Smooth muscle cell (in vitro differentiated cells): ENCODE measurements around the gene C19orf38. TPM values are rescaled to one million over a fixed set of nuclear protein-coding genes. Genes with fewer than 3 reads are reported as not detected.

ENCODE experiments used
- DNase-seq: peaks from one replicate; lab custom pipeline; 2025; ENCODE audit not compliant: unreplicated experiment; lab: John Stamatoyannopoulos, UW
- H2AFZ ChIP-seq: fragments of 200-600 bp; sonication (generic); 2 replicates; pipeline ENCODE4 v1.6.0; 2016; ENCODE audit warnings: antibody characterized with exemption, low read depth, mild to moderate bottlenecking
- H3F3A ChIP-seq: fragments of 200-600 bp; sonication (generic); 2 replicates; pipeline ENCODE4 v1.6.0; 2017; ENCODE audit warnings: antibody characterized with exemption, low read depth
- H3K27ac ChIP-seq: fragments of 200-600 bp; sonication (generic); 2 replicates; pipeline ENCODE4 v1.5.1; 2016; ENCODE audit warnings: low read depth, mild to moderate bottlenecking
- H3K27me3 ChIP-seq: fragments of 200-600 bp; sonication (generic); 2 replicates; pipeline ENCODE4 v1.6.1; 2016; ENCODE audit warnings: low read depth, mild to moderate bottlenecking
- H3K36me3 ChIP-seq: fragments of 200-600 bp; sonication (generic); 2 replicates; pipeline ENCODE4 v1.5.1; 2016; ENCODE audit warnings: low read depth
- H3K4me1 ChIP-seq: fragments of 200-600 bp; sonication (generic); 2 replicates; pipeline ENCODE4 v1.5.1; 2016; ENCODE audit warnings: low read depth
- H3K4me2 ChIP-seq: fragments of 200-600 bp; sonication (generic); 2 replicates; pipeline ENCODE4 v1.6.0; 2016; ENCODE audit warnings: mild to moderate bottlenecking
- H3K4me3 ChIP-seq: fragments of 200-600 bp; sonication (generic); 2 replicates; pipeline ENCODE4 v1.5.1; 2016; ENCODE audit warnings: mild to moderate bottlenecking
- H3K79me2 ChIP-seq: fragments of 200-600 bp; sonication (generic); 2 replicates; pipeline ENCODE4 v1.6.0; 2016; ENCODE audit warnings: low read depth, mild to moderate bottlenecking
- H3K9ac ChIP-seq: fragments of 200-600 bp; sonication (generic); 2 replicates; pipeline ENCODE4 v1.6.0; 2016; ENCODE audit warnings: low read depth
- H3K9me3 ChIP-seq: fragments of 200-600 bp; sonication (generic); replicated peaks from 2 replicates; pipeline ENCODE4 v1.5.1; 2016; ENCODE audit warnings: low read depth
- H4K20me1 ChIP-seq: fragments of 200-600 bp; sonication (generic); 2 replicates; pipeline ENCODE4 v1.6.0; 2016; ENCODE audit warnings: low read depth
- WGBS: methylation state at CpG from one replicate; pipeline ENCODE4 v1.1.7; 2016; ENCODE audit warnings: low lambda C conversion rate; 5-methylcytosine and 5-hydroxymethylcytosine counted together
- polyA plus RNA-seq: library from polyadenylated mRNA; unstranded; fragments of >200 nt; fragmentation: Nextera tagmentation; extraction: Ambion mirVana; gene quantifications from 2 replicates; pipeline ENCODE4 v1.2.1, GENCODE V29; 2016
- total RNA-seq: library from RNA; depleted of rRNA; stranded (reverse); fragments of >200 nt; gene quantifications from 2 replicates; pipeline ENCODE4 v1.2.3, GENCODE V29; 2014
- TF ChIP-seq, protein P1 (sequence below): fragments of 200-600 bp; sonication (generic); IDR thresholded peaks from 2 replicates; pipeline ENCODE4 v1.5.1; 2017; ENCODE audit warnings: borderline replicate concordance, mild to moderate bottlenecking, antibody characterized with exemption; ENCODE audit not compliant: insufficient read depth, poor library complexity, severe bottlenecking

The C19orf38 gene
- total and polyA plus RNA-seq, 2 experiments from 2014 or later: 0.13 to 1.5 TPM

- Histone ChIP-seq H3K4me3 (no peak overlapping the region), H3K79me2 (peaks cover 28% of the 10 kb centered on the region), H3K27me3 (no peaks in the 10 kb centered on the region), H2AFZ (no peak overlapping the region), H4K20me1 (peaks cover 15% of the 10 kb centered on the region), H3F3A (peaks cover 31% of the 10 kb centered on the region), H3K4me2 (peak overlapping the region; percentile 50), H3K9ac (peak overlapping the region; percentile 27), H3K4me1 (peaks cover 3% of the 10 kb centered on the region), H3K36me3 (no peaks in the 10 kb centered on the region), H3K27ac (peak overlapping the region; percentile 99), H3K9me3 (no peaks in the 10 kb centered on the region)
- TF ChIP-seq, protein P1, sequence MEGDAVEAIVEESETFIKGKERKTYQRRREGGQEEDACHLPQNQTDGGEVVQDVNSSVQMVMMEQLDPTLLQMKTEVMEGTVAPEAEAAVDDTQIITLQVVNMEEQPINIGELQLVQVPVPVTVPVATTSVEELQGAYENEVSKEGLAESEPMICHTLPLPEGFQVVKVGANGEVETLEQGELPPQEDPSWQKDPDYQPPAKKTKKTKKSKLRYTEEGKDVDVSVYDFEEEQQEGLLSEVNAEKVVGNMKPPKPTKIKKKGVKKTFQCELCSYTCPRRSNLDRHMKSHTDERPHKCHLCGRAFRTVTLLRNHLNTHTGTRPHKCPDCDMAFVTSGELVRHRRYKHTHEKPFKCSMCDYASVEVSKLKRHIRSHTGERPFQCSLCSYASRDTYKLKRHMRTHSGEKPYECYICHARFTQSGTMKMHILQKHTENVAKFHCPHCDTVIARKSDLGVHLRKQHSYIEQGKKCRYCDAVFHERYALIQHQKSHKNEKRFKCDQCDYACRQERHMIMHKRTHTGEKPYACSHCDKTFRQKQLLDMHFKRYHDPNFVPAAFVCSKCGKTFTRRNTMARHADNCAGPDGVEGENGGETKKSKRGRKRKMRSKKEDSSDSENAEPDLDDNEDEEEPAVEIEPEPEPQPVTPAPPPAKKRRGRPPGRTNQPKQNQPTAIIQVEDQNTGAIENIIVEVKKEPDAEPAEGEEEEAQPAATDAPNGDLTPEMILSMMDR: no peak
- peak; percentile 23 for DNase-seq
- WGBS: 32% methylated on average over 9 of the region's 9 CpGs
Observed at GRCh38 chr19:10812902-10813404, 35.3 kb upstream of the C19orf38 start.

- WGBS: 96% methylated on average over 9 of the region's 9 CpGs
- no peak for DNase-seq
- Histone ChIP-seq H3K36me3 (no peaks in the 10 kb centered on the region), H2AFZ (no peak overlapping the region), H3K4me3 (no peak overlapping the region), H3K9ac (no peak overlapping the region), H3K4me1 (peaks cover 3% of the 10 kb centered on the region), H3F3A (peaks cover 26% of the 10 kb centered on the region), H3K27me3 (no peaks in the 10 kb centered on the region), H3K79me2 (peaks cover 28% of the 10 kb centered on the region), H4K20me1 (peaks cover 15% of the 10 kb centered on the region), H3K9me3 (no peaks in the 10 kb centered on the region), H3K27ac (peak overlapping the region; percentile 99), H3K4me2 (peak overlapping the region; percentile 87)
- TF ChIP-seq, protein P1: no peak
Observed at GRCh38 chr19:10815007-10815536, 33.1 kb upstream of the C19orf38 start.

DNA sequence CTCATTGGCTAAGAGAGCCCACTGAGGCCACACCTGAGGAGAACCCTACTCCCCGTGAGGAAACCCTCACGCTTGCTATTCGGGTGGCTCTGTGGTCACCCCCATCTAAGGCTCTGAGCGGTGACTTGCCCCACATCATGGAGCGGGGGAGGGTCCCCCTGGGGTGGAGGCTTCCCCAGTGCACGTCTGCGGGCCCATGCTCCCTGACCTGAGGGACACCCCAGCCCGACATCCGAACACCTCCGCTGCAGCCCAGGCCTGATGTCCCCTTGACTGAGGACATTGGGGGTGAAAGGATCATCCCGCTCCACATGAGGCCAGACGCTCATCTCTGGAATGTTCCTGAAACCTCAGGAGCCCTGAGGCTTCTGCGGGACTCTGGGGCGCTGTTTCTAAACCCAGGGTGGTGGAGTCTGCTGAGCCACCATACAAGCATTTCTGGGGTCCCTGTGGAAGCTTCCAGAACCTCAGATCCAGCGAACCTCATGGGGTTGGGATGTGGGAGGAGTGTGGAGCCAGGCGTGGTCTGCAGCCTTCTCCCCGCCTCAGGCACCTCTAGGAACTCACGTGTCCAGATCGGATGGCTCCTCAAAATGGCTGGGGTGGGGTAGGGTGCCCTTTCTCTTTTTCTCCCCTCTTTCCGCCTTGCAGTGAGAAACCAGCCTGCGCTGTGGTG is 32.1 kb upstream of the C19orf38 start:
- Histone ChIP-seq H3K27ac (peak overlapping the region; percentile 99), H2AFZ (no peak overlapping the region), H3K9ac (peak overlapping the region; percentile 98)

More for the DNA sequence above, 32.1 kb upstream of the C19orf38 start:
- no peaks in the 10 kb centered on the region for H3K36me3 ChIP-seq
- H3K9me3 ChIP-seq: no peaks in the 10 kb centered on the region
- no peaks in the 10 kb centered on the region for H3K27me3 ChIP-seq
- peaks cover 26% of the 10 kb centered on the region for H3F3A ChIP-seq
- peak overlapping the region; percentile 87 for H3K4me2 ChIP-seq
- WGBS: 71% methylated on average over 21 of the region's 21 CpGs
- no peak for DNase-seq
- TF ChIP-seq, protein P1: no peak
- H3K4me1 ChIP-seq: peaks cover 3% of the 10 kb centered on the region
- H3K79me2 ChIP-seq: peaks cover 28% of the 10 kb centered on the region
- H4K20me1 ChIP-seq: peaks cover 15% of the 10 kb centered on the region
- peak overlapping the region; percentile 49 for H3K4me3 ChIP-seq
